ENCODE data around the gene ICA1. TPM values are rescaled to one million over a fixed set of nuclear protein-coding genes. Genes with fewer than 3 reads are reported as not detected.

ICA1 gene
- total and polyA plus RNA-seq, 2 of the 13 experiments (the other 11 are each of a cell fraction or from before 2014, with no cell fraction given): 0.29 TPM; not detected in 1

- no TSS peak for BruUV-seq (replicated peaks)
- H3K9ac ChIP-seq (ENCODE audit: insufficient read depth, low read depth, low read length): no peak overlapping the region
- no peak overlapping the region for H3K4me2 ChIP-seq (ENCODE audit: low read depth, low read length)
- H3K4me3 ChIP-seq (replicated peaks in 1 of 3; ENCODE audit: insufficient read depth in 1 of 3, low read depth in 2 of 3, low read length in 3 of 3): no peak overlapping the region
- in situ Hi-C loops (cut with HindIII; ENCODE audit: extremely low pct_ligation_motif_present, low pct_unique_long_range_greater_than_20kb): no loop called here
- no peak for DNase-seq (ENCODE audit: low spot score)
- H3K9me3 ChIP-seq (ENCODE audit: low read length): no peaks in the 10 kb centered on the region
- intact Hi-C loops (cut with micrococcal nuclease; ENCODE audit: unreplicated experiment): no loop called here
- no peaks in the 10 kb centered on the region for H3K27me3 ChIP-seq (ENCODE audit: control insufficient read depth in 1 of 2, insufficient read depth in 2 of 2, low read length in 2 of 2)
- ChIA-PET CTCF (ENCODE audit: low intra/inter-chr PET ratio, low total read pairs) (no interaction called here), POLR2A (no interaction called here)
- H3K4me1 ChIP-seq (ENCODE audit: insufficient read depth, low read length): no peaks in the 10 kb centered on the region
- no peaks in the 10 kb centered on the region for H3K79me2 ChIP-seq (ENCODE audit: insufficient read depth, low read length)
- no peak overlapping the region for H2AFZ ChIP-seq (ENCODE audit: low read length)
- no peaks in the 10 kb centered on the region for H3K36me3 ChIP-seq (replicated peaks in 1 of 2; ENCODE audit: control insufficient read depth in 1 of 2, insufficient read depth in 2 of 2, low read length in 2 of 2)
- FAIRE-seq: no peak
- no peak overlapping the region for H3K27ac ChIP-seq (ENCODE audit: extremely low read length, insufficient read depth, low read length)
- ATAC-seq: no peak
- no peaks in the 10 kb centered on the region for H4K20me1 ChIP-seq (ENCODE audit: insufficient read depth, low read length)
- TF ChIP-seq ZNF317 (CRISPR knock-in tag; IDR thresholded peaks at IDR 0.05) (no peak), ZNF484 (CRISPR knock-in tag; IDR thresholded peaks at IDR 0.05; ENCODE audit: borderline replicate concordance, low read depth) (no peak), NFATC3 (CRISPR knock-in tag; IDR thresholded peaks at IDR 0.05) (no peak), ZNF513 (CRISPR knock-in tag; conservative IDR thresholded peaks at IDR 0.05) (no peak), YEATS2 (CRISPR knock-in tag; IDR thresholded peaks at IDR 0.05; ENCODE audit: borderline replicate concordance) (no peak), AGO2 (optimal IDR thresholded peaks at IDR 0.05; ENCODE audit: low read depth, low read length) (no peak), SP2 (CRISPR knock-in tag; IDR thresholded peaks at IDR 0.05) (no peak), ZNF414 (CRISPR knock-in tag; IDR thresholded peaks at IDR 0.05) (no peak), MLX (CRISPR knock-in tag; IDR thresholded peaks at IDR 0.05) (no peak), MAFG (CRISPR knock-in tag; IDR thresholded peaks at IDR 0.05) (no peak)
Measured at GRCh38 chr7:8228068-8228467, 33.9 kb downstream of the ICA1 start.
